ENCODE data around the gene NDOR1.

NDOR1 gene

DNA sequence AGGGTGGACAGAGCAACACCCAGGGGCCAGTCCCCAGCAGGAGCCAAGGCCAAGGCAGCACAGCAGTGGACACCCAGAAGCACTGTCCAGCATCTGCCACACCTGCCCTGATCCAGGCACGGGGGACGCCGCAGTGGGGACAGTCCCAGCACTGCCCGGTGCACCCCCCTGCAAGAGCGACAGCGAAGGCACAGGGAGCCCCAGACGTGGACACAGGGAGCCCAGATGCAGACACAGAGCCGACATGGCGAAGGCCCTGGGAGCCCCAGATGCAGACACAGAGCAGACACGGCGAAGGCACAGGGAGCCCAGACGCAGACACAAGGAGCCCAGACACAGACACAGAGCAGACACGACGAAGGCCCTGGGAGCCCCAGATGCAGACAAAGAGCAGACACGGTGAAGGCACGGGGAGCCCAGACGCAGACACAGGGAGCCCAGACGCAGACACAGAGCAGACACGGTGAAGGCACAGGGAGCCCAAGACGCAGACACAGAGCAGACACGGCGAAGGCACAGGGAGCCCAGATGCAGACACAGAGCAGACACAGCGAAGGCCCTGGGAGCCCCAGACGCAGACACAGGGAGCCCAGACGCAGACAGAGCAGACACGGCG, 21.4 kb upstream of the NDOR1 start:
- FAIRE-seq, result no peak

DNA sequence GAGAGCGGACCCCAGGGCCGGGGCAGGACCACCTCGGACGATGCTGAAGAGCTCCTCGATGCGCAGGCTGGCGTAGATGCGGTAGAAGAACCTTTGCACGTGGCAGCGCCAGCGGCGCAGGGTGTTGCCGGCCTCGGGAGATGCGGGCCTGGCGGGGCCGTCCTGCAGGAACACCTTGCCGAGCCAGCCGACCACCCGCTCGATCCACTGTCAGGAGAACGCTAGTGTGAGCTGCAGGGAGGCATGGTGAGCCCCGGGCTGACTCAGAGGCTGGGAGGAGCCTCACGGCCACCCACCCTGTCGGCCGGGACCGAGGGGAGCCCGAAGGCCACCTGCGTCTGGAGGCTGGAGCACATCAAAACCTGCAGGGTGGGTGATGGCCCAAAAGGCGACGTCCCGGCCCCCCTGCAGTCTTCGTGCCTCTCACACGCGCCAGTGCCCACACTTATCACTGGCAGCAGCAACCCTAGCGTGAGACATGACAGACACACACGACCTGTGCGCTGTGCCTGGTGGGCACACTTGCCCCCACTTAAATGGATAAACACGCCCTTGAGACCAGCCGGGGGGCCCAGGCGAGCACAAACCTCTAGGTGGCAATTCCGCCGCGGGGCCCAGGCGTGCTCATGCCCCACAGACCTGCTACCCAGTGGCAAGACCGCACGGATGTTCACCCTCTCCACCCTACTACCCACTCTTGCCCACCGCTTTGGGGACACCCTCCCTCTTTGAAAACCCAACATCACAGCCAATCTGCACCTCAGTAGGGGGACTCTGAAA, 20.4 kb upstream of the NDOR1 start:
- FAIRE-seq, result no peak

DNA sequence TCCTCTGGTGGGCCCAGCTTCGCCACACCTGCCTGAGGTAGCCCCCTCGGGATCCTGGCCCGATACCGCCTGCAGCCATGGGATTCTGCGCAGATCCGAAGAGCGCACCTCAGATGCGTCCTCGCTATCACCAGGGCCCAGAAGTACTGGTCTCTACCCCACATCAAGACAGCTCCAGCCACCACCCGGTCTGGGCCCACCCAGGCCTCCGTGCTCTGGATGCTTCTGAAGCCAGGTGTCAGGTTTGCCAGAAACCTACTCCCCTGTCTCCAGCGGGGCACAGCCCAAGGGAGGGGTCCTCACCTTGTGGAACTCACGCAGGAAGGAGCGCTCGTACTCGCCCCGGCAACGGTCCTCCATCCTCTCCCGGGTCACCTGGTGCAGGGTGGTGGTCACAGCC, 19.6 kb upstream of the NDOR1 start:
- FAIRE-seq, result no peak

DNA sequence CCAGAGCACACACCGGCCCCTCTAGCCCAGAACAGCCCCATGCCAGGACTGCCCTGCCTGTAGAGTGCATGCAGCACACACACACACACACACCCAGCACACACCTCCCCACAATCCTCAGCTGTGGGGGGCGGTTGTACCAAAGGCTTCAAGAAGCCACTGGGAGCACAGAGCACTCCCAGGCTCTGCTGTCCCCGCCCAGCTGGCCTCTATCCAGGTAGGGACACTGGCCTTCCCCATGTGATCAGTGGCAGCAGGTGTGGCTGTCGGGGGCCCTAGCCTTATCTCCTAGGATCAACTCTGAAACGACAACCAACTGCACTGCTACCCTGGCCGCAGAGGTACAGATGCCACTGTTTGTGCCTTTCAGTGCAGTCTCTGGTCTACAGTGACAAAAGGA, 19.1 kb upstream of the NDOR1 start:
- FAIRE-seq, result no peak

DNA sequence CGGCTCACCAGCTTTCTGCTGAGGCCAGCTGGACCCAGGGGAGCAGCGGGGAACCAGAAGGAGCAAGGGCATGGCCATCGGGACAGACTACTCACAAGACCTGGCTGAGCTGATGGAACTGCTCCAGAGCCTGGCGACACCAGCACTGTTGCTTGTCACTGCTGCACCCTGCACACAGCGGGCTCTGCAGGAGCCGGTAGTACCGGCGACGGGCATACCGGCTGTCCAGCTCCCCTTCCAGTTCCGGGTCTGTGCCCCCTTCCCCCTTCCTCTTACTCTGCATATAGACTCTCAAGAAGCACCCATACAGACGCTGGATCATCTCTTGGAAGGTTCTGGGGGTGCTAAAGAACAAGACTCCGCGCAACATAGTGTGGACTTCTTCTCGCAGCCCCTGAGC, 18.1 kb upstream of the NDOR1 start:
- no peak for FAIRE-seq

DNA sequence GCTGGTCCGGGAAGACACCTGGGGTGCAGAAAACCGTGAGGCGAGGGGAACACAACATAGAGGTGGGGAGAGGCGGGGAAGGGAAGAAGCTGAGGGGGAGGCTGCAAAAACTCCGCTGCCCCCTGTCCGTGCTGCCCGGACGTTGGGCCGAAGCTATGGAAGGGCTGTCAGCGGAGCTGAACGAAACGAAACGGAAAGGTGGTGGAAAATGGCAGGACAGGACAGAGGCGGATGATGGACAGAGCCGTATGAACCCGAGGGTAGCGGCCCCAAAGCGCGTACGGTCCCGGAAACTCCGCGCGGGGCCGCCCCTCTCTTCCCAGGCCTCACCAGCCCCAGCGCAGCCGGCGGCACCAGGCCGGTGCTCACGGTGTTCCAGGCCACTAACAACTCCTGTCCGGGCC, 17.4 kb upstream of the NDOR1 start:
- no peak for FAIRE-seq

DNA sequence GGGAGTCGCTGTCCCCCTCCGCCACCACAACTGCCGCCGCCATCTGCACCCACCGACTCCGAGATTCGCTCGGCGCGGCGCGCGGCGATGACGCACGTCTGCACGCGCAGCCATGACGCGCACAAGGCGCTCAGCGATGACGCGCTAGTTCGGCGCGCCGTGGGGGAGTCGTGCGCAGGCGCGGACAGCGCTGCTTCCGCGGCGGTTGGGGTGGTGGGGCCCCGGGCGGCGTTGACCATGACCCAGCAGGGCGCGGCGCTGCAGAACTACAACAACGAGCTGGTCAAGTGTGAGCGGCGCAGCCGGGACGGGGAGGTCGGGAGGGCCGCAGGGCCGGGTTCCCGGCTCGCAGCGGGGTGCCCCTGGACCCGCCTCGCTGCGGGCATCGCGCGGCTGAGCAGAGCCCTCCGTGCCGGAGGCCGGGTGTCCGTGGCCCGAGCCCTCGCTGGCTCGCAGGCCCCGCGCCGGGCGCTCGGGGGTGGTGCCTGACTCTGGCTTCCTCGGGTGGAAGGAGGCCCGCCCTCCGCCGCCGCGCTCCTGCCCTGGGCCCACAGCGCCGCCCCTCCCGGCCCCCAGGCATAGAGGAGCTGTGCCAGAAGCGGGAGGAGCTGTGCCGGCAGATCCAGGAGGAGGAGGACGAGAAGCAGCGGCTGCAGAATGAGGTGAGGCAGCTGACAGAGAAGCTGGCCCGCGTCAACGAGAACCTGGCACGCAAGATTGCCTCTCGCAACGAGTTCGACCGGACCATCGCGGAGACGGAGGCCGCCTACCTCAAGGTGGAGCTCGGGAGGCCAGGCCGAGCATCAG, 16.8 kb upstream of the NDOR1 start, which contains the start of the genes ANAPC2 and SSNA1:
Gene ANAPC2, minus strand, starts transcription at position 71 of the 807 bp plus-strand sequence. Its CDS starts 28 bp downstream, at position 43.
Gene SSNA1, plus strand, starts transcription at position 187 of the 807 bp plus-strand sequence. Its CDS starts 51 bp downstream, at position 238.
- FAIRE-seq, result no peak

DNA sequence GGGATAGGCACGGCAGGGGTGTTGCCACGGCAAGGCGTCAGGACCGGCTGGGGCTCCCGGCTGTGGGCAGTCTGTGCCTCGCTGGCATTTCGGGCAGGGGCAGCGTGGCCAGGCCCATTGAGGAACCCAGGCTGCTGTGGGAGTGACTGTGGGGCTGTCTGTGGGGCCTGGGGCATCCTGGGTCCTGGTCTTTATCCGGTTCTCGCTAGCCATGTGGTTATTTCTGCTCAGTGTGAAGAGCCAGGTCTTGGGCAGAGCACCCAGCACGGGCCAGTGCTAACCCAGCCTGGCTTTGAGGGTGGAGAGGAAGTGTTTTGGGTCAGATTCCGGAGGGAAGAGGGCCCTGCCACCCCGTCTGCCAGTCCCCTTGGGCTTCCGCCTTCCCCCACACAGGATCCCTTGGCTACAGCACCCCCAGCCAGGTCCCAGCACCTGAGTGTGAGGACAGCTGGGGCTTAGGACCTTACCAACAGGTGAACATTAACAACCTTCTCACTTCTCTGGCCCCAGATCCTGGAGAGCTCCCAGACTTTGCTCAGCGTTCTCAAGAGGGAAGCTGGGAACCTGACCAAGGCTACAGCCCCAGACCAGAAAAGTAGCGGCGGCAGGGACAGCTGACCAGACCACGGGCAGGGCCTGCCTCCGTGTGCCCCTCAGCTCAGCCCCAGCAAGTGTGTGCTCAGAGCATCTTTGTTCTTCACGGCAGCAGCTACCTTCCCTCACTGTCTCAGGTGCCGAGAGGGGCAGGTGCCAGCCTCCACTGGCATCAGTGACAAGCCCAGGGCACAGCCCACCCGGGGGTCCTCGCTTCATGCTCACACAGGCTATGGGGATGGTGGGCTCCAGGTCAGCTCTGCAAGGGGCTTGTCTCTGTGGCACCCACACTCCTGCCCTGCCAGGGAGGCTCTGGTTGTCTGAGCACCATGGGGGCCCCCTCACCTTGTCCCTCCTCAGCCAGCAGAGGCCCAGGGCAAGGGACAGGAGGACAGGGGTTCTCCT, 15.9 kb upstream of the NDOR1 start:
- FAIRE-seq, result no peak

DNA sequence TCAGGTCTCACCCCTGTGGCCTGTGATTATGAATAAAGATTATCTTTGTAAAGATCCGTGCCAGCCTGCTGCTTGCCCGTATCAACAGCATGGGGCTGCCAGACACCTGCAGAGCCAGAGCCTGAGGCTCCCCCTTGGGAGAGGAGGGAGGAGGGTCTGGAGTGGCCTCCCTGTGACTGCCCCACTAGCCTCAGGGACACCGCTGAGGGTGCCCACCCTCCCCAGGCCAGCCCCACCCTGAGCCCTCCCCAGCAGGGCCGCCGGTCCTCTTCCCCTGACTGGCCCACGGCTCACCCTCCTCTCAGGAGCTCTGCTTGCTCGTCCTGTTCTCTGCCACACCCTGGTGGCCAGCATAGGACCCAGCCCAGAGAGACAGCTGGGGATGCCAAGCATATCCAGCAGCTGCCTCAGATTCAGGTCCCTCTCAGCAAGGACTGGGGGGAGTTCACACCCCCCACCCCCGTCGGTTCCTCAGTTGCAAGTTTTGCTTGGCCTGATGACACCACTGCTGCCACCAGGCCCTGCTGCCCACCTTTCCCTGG, 15.1 kb upstream of the NDOR1 start:
- no peak for FAIRE-seq

DNA sequence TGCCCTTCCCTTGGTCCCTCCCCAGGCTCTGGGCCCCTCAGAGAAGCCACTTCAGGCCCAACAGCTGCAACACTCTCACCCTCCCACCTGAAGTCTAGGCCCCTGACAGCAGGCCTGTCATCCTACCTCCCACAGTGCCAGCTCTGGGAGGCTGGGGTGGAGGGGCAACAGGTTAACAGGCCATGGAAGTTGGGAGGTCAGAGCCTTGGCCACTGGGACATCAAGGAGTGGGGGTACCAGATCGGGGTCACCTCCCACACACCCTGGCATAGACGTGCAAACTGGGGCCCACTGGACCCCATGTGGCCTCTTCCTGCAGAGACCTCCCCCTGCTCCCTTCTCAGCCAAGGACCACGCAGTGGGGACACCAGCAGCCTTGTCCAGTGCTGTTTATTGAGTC, 14.3 kb upstream of the NDOR1 start:
- FAIRE-seq, result no peak

DNA sequence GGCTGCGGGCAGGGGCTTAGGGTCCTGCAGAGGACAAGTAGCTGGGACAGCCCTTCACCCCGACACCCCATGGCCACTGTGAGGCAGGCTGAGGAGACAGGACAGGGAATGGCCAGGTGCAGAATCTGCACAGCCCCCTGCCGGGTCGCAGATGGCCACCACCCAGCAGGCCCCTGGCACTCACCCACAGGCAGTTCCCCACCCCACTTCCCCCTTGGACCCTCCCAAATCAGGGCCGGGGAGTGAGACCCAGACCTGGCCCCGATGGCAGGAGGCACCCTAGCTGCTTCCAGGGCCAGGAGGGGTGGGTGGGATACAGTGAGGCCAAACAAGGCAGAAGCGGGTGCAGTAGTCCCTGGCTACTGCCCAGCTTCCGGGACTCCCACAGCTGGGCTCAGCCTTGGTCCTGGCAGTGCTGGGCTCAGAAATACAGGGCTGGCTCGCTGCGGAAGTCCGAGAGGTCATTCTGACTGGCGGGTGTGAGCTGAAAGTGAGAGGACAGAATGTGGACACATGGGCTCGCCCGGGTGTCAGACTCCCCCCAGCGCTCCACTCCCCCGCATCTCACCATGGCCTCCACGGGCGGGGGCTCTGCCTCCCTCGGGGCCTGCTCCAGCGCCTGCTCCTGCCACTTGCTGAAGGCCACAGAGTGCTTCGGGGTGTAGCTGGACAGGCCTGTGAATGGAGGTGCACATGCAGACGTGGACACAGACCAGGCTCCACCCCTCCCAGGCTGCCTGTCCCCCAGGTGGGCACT, 13.6 kb upstream of the NDOR1 start:
- FAIRE-seq, result no peak

DNA sequence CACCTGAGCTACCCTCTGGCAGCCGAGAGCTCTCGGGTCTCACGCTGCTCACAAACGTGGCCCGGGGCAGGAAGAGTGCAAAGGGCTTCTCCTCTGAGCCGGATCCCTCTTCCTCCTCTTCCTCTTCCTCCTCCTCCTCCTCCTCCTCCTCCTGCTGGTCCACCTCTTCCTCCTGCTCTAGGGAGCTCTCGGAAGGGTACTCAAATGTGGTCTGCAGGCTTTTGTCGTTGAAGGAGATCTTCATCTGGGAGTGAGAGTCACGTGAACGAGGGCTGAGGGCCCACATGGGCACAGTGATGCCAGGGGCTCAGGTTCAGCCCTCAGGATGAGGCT, 13.1 kb upstream of the NDOR1 start:
- no peak for FAIRE-seq

DNA sequence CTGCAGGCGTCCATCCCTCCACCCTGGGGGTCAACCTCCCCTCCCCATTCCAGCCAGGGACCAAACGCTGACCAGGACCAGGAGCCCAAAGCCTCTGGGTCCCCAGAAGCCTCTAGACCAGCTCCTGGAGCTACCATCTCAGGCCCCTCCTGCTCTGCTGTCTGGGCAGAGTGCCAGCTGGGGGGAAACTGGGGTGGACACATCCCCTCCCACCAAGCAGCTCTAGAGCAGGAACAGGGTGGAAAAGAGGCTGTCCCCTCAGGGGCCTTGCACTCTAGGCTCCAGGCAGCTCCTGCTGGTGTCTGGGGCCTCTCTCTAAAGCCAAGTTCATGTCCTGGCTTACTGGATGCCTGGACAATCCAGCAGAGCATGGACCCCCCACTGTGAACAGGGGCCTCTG, 12.6 kb upstream of the NDOR1 start:
- FAIRE-seq, result no peak

DNA sequence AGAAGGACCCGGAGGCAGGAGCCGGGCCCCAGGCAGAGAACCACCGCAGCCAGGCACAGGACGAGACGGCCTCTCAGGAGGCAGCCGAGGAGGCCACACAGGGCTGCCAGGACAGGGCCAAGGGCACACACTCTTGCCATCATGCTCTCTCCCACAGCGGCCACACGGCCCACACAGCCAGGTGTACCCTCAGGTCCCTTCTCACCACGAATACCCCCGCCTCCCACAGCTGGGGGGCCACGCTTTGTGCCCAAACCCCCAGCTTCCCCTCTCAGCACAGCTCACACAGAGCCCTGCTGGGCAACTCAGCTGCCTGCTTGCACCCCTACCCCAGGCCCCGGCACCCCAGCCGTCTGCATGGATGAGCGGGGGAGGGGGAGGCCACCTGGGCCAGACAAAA, 11.7 kb upstream of the NDOR1 start:
- FAIRE-seq, result no peak

DNA sequence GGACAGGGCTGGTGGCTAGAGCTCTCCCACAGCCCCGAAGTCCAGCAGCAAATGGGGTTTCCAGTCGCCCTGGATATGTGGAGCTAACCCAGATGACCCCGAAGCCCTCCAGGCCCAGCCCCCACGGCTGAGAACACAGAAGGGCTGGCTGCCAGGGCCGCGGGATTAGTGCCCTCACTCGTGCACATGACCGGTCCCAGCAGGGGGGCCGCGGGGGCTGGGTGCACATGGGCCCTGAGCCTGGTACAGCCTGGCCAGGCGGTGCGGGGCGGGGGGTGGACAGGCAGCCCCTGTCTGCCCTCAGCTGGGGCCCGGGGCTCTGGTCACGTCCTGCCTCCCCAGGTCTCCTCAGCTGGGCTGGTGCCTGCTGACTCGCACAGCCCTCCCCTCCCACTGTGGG, 11.1 kb upstream of the NDOR1 start:
- no peak for FAIRE-seq

DNA sequence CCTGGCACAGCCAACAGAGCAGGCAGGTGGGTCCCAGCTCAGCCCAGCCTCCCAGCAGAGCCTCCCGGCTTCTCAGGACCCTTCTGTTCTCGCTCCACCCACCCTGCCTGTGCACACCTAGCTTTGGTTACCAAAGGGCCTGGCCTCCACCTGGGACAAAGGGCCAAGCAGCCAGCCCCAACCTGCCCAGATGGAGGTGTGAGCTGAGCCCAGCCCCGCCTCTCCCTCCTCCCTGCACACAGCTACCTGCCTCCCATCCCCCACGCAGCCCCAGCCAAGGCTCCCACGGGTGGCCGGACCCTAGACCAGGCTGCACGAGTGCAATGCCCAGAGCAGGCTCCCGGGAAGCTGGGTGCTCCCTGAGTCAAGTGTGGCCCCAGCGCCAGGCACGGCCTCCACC, 10.6 kb upstream of the NDOR1 start:
- no peak for FAIRE-seq

DNA sequence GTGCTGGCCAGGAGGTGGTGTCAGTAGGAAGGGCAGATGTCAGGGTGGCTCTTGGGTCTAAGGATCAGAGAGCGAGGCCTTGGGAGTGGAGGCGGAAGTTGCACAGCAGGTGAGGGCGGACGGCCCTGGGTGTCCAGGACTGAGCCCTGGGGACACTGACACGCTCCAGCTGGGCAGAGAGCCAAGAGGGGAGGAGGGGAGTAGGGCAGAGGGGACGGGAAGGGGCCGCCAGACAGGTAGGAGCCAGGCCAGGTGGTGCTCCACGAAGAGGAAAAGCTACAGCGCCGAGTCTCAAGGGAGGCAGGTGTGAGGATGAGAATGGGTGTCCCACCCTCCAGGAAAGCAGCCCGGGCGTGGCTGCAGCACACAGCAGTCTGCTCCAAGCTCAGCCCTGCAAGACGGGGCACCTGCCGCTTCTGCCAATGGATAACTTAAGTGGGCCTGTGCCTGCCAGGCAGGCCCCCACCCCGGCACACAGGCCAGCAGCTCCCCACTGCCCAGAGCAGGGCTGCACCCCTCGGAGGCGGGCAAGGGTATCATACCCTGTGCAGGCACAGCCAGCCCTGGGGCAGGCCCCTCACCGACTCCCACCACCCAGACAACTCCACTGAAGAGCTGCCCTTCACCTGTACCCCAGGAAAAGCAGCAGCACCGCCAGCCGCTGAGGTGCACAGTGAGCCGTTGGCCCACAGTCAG, 9.8 kb upstream of the NDOR1 start:
- FAIRE-seq, result no peak

DNA sequence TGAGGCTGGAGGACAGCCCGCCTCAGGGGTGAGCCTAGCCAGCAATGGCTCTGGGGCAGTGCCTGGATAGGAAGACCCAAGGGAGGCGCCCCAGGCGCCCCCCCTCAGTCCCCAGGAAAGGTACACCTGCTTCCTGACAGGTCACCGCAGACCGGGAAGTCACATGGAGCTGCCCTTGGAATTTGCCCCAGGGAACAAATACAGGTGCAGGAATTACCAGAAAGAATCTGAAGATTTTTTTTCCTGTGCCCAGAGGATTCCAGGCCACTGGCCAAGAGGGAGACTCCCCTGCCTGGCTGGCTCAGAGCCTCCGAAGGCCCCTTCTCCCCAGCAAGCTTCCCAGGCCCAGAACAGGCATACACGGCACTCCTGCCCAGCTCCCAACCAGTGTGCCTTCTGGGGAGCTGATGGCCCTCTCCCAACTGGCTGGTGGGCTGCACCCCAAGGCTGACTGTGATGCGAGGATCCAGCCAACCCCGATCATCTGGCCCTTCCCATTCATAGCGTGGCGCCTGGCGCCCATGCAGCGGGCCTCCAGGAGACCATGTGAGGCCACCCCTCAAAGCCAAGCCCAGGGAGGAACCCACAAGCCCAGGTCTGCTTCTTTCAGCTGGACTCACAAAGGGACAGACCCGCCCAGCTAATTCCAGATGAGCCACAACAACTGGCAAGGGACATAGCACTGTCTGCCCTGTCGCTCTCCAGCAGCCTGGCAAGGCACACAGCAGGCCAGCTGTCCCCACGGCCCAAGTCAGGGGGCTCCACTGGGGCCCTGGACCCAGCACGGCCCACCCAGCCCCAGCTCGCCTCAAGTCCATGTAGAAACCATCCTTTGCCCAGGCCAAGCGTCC, 7.2 kb upstream of the NDOR1 start:
- no peak for FAIRE-seq

DNA sequence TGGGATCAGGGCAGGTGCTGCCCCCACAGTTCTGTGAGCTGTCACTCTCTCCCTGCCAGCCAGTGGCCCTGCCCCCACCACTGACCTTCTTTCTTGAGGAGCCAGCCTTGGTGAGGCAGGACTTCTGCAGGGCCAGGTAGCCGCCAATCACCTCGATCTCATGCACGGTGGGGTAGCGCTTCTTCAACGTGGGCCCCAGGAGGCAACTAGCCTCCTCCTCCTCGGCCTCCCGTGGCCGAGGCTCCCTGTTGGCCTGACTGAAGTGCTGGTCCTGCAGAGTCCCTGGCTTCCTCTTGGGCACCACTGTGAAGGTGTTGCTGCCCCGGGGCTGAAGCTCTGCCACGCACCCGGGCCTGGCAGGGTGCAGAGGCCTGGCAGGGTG, 6.6 kb upstream of the NDOR1 start:
- no peak for FAIRE-seq

Measured in G401.6 (cell line).